GM12892 (cell line): ENCODE measurements around the gene MGAT3.

Experiments used
- POLR2A ChIP-seq: IDR thresholded peaks from 2 replicates; pipeline ENCODE4 v1.6.1; 2011; ENCODE audit warnings: low read depth, low read length, control low read depth
- POLR2AphosphoS5 ChIP-seq: IDR thresholded peaks from 2 replicates; pipeline ENCODE4 v1.6.1; 2011; ENCODE audit warnings: low read depth, low read length, control low read depth
- TAF1 ChIP-seq: IDR thresholded peaks from 2 replicates; pipeline ENCODE4 v1.6.1; 2011; ENCODE audit warnings: low read depth, mild to moderate bottlenecking, control low read depth, low read length, borderline replicate concordance

- no peak for TF ChIP-seq POLR2A
- TF ChIP-seq POLR2AphosphoS5: no peak
- no peak for TF ChIP-seq TAF1
These were observed 68.8 kb downstream of the MGAT3 start for GRCh38 chr22:39525658-39525975.
